Endothelial cell of umbilical vein (primary cell): ENCODE measurements around the gene KLK5. TPM values are rescaled to one million over a fixed set of nuclear protein-coding genes. Genes with fewer than 3 reads are reported as not detected.

Experiments used
- BruUV-seq: library from RNA; stranded (reverse); fragments of 400-500 nt; replicated peaks from 2 replicates; lab custom pipeline; 2021; lab: Mats Ljungman, UMichigan
- CTCF ChIA-PET: fragments of 300-600, 350-600 bp; sonication (Branson Sonifier 250); formaldehyde crosslinking; loops from one replicate; lab custom pipeline; 2021; ENCODE audit warnings: antibody characterized with exemption, inconsistent platforms; lab: Charles Lee
- POLR2A ChIA-PET: fragments of 300-600, 350-600 bp; sonication (Branson Sonifier 250); formaldehyde crosslinking; loops from one replicate; lab custom pipeline; 2021; ENCODE audit warnings: antibody characterized with exemption, inconsistent platforms; lab: Charles Lee
- DNase-seq: peaks from one replicate; pipeline ENCODE4 v3.0.0-alpha.2; 2011; ENCODE audit warnings: low read depth, low spot score
- FAIRE-seq: peaks from 2 replicates; lab custom pipeline; 2011; peaks lifted over from hg19 to GRCh38; lab: Jason Lieb, UNC
- H2AFZ ChIP-seq: 2 replicates; pipeline ENCODE4 v1.6.0; 2012; ENCODE audit warnings: low read depth, low read length, control low read depth, inconsistent platforms
- H3K27ac ChIP-seq: 2 replicates; pipeline ENCODE4 v1.5.1; 2011; ENCODE audit warnings: low read depth, mild to moderate bottlenecking, control low read depth, low read length, moderate library complexity; ENCODE audit not compliant: insufficient read depth
- H3K27me3 ChIP-seq, 2 experiments: 2 replicates each; pipeline versions ENCODE4 v1.6.0 to v1.6.1; 2011; ENCODE audit warnings: low read length in 2 of 2, mixed read lengths in 1 of 2; ENCODE audit not compliant: control insufficient read depth in 2 of 2, insufficient read depth in 2 of 2
- H3K36me3 ChIP-seq, 2 experiments: 2 replicates in 1 of 2; 3 replicates in 1 of 2; pipeline ENCODE4 v1.5.1; 2011; ENCODE audit warnings: low read length in 2 of 2, mild to moderate bottlenecking in 1 of 2, moderate library complexity in 1 of 2; ENCODE audit not compliant: control insufficient read depth in 2 of 2, insufficient read depth in 2 of 2; ENCODE audit errors: extremely low read depth in 1 of 2
- H3K4me1 ChIP-seq: 3 replicates; pipeline ENCODE4 v1.5.1; 2011; ENCODE audit warnings: mild to moderate bottlenecking, low read length; ENCODE audit not compliant: control insufficient read depth, insufficient read depth; ENCODE audit errors: extremely low read depth
- H3K4me2 ChIP-seq: 2 replicates; pipeline ENCODE4 v1.6.1; 2011; ENCODE audit warnings: low read length, control low read depth, mixed read lengths; ENCODE audit not compliant: insufficient read depth
- H3K4me3 ChIP-seq, 3 experiments: fragments of 200-600 bp in 1 of 3; sonication (generic), shearing (Covaris generic) in 1 of 3; replicated peaks in 1 of 3; 2 replicates each; pipeline ENCODE4 v1.5.1; 2011 to 2016; ENCODE audit warnings: control low read depth in 3 of 3, low read length in 3 of 3, mild to moderate bottlenecking in 2 of 3, inconsistent platforms in 1 of 3, low read depth in 1 of 3, moderate library complexity in 1 of 3; ENCODE audit not compliant: insufficient read depth in 1 of 3
- H3K79me2 ChIP-seq: 2 replicates; pipeline ENCODE4 v1.6.0; 2012; ENCODE audit warnings: low read length, inconsistent platforms; ENCODE audit not compliant: control insufficient read depth, insufficient read depth
- H3K9ac ChIP-seq: replicated peaks from 2 replicates; pipeline ENCODE3; 2011; ENCODE audit warnings: low read length, control low read depth; ENCODE audit not compliant: insufficient read depth; ENCODE audit errors: extremely low read depth
- H3K9me1 ChIP-seq: replicated peaks from 3 replicates; pipeline ENCODE4 v1.6.0; 2011; ENCODE audit warnings: mild to moderate bottlenecking, low read length; ENCODE audit not compliant: control insufficient read depth, insufficient read depth; ENCODE audit errors: extremely low read depth
- H3K9me3 ChIP-seq: replicated peaks from 2 replicates; pipeline ENCODE4 v1.5.1; 2012; ENCODE audit warnings: low read length, inconsistent platforms; ENCODE audit not compliant: control insufficient read depth, insufficient read depth
- H4K20me1 ChIP-seq: replicated peaks from 2 replicates; pipeline ENCODE3; 2011; ENCODE audit warnings: mild to moderate bottlenecking, low read length; ENCODE audit not compliant: control insufficient read depth, insufficient read depth; ENCODE audit errors: extremely low read depth
- EZH2 ChIP-seq: IDR thresholded peaks from 2 replicates; pipeline ENCODE4 v1.6.1; 2012; ENCODE audit warnings: borderline replicate concordance, low read depth, mild to moderate bottlenecking, moderate library complexity, low read length, inconsistent platforms; ENCODE audit not compliant: severe bottlenecking
- FOS ChIP-seq: IDR thresholded peaks from 2 replicates; pipeline ENCODE4 v1.6.1; 2011; ENCODE audit warnings: mild to moderate bottlenecking, low read length, moderate library complexity, borderline replicate concordance; ENCODE audit not compliant: insufficient read depth
- GATA2 ChIP-seq: IDR thresholded peaks from 2 replicates; pipeline ENCODE4 v1.7.0; 2011; ENCODE audit warnings: low read depth, mild to moderate bottlenecking, moderate library complexity, mixed read lengths, low read length; ENCODE audit not compliant: insufficient read length, insufficient read depth
- JUN ChIP-seq: IDR thresholded peaks from 2 replicates; pipeline ENCODE4 v1.6.1; 2011; ENCODE audit warnings: borderline replicate concordance, low read depth; ENCODE audit not compliant: insufficient read length, insufficient read depth
- MYC ChIP-seq: IDR thresholded peaks from one replicate; pipeline ENCODE4 v1.6.1; 2011; ENCODE audit warnings: mild to moderate bottlenecking, low read depth, low read length
- POLR2AphosphoS5 ChIP-seq: IDR thresholded peaks from 2 replicates; pipeline ENCODE4 v1.6.1; 2012; ENCODE audit warnings: low read depth, mild to moderate bottlenecking, control low read depth, low read length, moderate library complexity; ENCODE audit not compliant: insufficient read depth
- dilution Hi-C: fragments of 300-500 bp; cut with MboI; formaldehyde crosslinking; loops from one replicate; pipeline ENCODE4 v1.15.0; 2019; ENCODE audit warnings: low sequenced_read_pairs; ENCODE audit not compliant: extremely low pct_ligation_motif_present
- intact Hi-C: fragments of 100-400 bp; cut with micrococcal nuclease; formaldehyde crosslinking; loops from one replicate; pipeline ENCODE4 v1.10.0; 2022
- polyA plus RNA-seq, 4 experiments: library from polyadenylated mRNA; depleted of rRNA in 3 of 4; stranded (reverse) in 3 of 4; unstranded in 1 of 4; fragments of >200 nt; gene quantifications; 2 replicates each; pipeline versions ENCODE4 v1.2.1 to v1.2.3, GENCODE V29; 2011 to 2012; ENCODE audit warnings: missing spikeins in 1 of 4
- total RNA-seq: library from RNA; stranded (reverse); gene quantifications from 2 replicates; pipeline ENCODE4 v1.2.3, GENCODE V29; 2021
- TF ChIP-seq, protein P1 (sequence below): IDR thresholded peaks from 2 replicates; pipeline ENCODE4 v1.6.1; 2011; ENCODE audit not compliant: insufficient read depth, insufficient read length
- TF ChIP-seq, protein P2 (sequence below), 2 donors: IDR thresholded peaks; 1 replicate in 1 of 2; 2 replicates in 1 of 2; pipeline ENCODE4 v1.5.1; 2011; ENCODE audit warnings: low read length in 2 of 2, mild to moderate bottlenecking in 2 of 2, moderate library complexity in 2 of 2, control low read depth in 1 of 2, inconsistent platforms in 1 of 2, low read depth in 1 of 2; ENCODE audit not compliant: insufficient read depth in 1 of 2; ENCODE audit errors: extremely low read depth in 1 of 2

Gene KLK5
- total and polyA plus RNA-seq, 2 donors (not counting 3 experiments of a cell fraction or from before 2014, with no cell fraction given) = not detected

- DNase-seq = no peak
- Histone ChIP-seq H3K4me2 (no peak overlapping the region), H3K9me1 (no peaks in the 10 kb centered on the region), H3K27me3 (no peaks in the 10 kb centered on the region), H4K20me1 (no peaks in the 10 kb centered on the region), H3K79me2 (no peaks in the 10 kb centered on the region), H3K36me3 (no peaks in the 10 kb centered on the region), H2AFZ (no peak overlapping the region), H3K9me3 (no peaks in the 10 kb centered on the region), H3K4me1 (no peaks in the 10 kb centered on the region), H3K4me3 (no peak overlapping the region), H3K9ac (no peak overlapping the region), H3K27ac (no peak overlapping the region)
- CTCF ChIA-PET = no interaction called here
- no TSS peak for BruUV-seq
- POLR2A ChIA-PET = no interaction called here
- FAIRE-seq = no peak
- dilution Hi-C loops (no loop called here), intact Hi-C loops (no loop called here)
- no peak for TF ChIP-seq EZH2
- TF ChIP-seq POLR2AphosphoS5 = no peak
- TF ChIP-seq, protein P1, sequence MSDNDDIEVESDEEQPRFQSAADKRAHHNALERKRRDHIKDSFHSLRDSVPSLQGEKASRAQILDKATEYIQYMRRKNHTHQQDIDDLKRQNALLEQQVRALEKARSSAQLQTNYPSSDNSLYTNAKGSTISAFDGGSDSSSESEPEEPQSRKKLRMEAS = no peak
- TF ChIP-seq JUN = no peak
- TF ChIP-seq MYC = no peak
- TF ChIP-seq FOS = no peak
- no peak for TF ChIP-seq GATA2
- TF ChIP-seq, protein P2, sequence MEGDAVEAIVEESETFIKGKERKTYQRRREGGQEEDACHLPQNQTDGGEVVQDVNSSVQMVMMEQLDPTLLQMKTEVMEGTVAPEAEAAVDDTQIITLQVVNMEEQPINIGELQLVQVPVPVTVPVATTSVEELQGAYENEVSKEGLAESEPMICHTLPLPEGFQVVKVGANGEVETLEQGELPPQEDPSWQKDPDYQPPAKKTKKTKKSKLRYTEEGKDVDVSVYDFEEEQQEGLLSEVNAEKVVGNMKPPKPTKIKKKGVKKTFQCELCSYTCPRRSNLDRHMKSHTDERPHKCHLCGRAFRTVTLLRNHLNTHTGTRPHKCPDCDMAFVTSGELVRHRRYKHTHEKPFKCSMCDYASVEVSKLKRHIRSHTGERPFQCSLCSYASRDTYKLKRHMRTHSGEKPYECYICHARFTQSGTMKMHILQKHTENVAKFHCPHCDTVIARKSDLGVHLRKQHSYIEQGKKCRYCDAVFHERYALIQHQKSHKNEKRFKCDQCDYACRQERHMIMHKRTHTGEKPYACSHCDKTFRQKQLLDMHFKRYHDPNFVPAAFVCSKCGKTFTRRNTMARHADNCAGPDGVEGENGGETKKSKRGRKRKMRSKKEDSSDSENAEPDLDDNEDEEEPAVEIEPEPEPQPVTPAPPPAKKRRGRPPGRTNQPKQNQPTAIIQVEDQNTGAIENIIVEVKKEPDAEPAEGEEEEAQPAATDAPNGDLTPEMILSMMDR (IDR thresholded peaks at IDR 0.05; ENCODE audit: extremely low read depth in 1 of 2, insufficient read depth in 1 of 2, low read depth in 1 of 2, low read length in 2 of 2) = no peak
These were observed 4.7 kb upstream of the KLK5 start for GRCh38 chr19:50957587-50957986.
